PC-3 (cell line): ENCODE data around the gene UVSSA. TPM values are rescaled to one million over a fixed set of nuclear protein-coding genes. Genes with fewer than 3 reads are reported as not detected.
A peak's percentile ranks its signal among the peaks of the same experiment; 100 is the strongest.

Experiments
- ATAC-seq: fragments of 200-7000 bp; cut with Tn5 transposase; 2 replicates; pipeline ENCODE4 v1.9.1; 2020; ENCODE audit warnings: mild to moderate bottlenecking, moderate library complexity
- BruUV-seq: library from RNA; stranded (reverse); fragments of 400-500 nt; replicated peaks from 2 replicates; lab custom pipeline; 2021; lab: Mats Ljungman, UMichigan
- CTCF ChIA-PET: fragments of 300-600 bp; sonication (Branson Sonifier 250); formaldehyde crosslinking; loops from one replicate; lab custom pipeline; 2022; ENCODE audit warnings: antibody characterized with exemption; lab: Charles Lee
- POLR2A ChIA-PET: fragments of 300-600 bp; sonication (Branson Sonifier 250); formaldehyde crosslinking; loops from one replicate; lab custom pipeline; 2022; ENCODE audit warnings: antibody characterized with exemption; ENCODE audit not compliant: unreplicated experiment; lab: Charles Lee
- DNase-seq: peaks from one replicate; pipeline ENCODE4 v3.0.0-alpha.2; 2015
- H2AFZ ChIP-seq: fragments of 300-600 bp; sonication (generic); 2 replicates; pipeline ENCODE4 v1.6.0; 2016; ENCODE audit warnings: antibody characterized with exemption, low read length
- H3F3A ChIP-seq: fragments of 300-600 bp; sonication (generic); one replicate; pipeline ENCODE4 v1.6.0; 2017; ENCODE audit warnings: antibody characterized with exemption, low read length, control low read depth, mild to moderate bottlenecking; ENCODE audit not compliant: unreplicated experiment
- H3K27ac ChIP-seq: fragments of 300-600 bp; sonication (generic); 2 replicates; pipeline ENCODE4 v1.5.1; 2016; ENCODE audit warnings: mild to moderate bottlenecking, low read length
- H3K27me3 ChIP-seq: fragments of 300-600 bp; sonication (generic); 2 replicates; pipeline ENCODE4 v1.6.1; 2016; ENCODE audit warnings: low read length, mixed read lengths
- H3K36me3 ChIP-seq: fragments of 300-600 bp; sonication (generic); 2 replicates; pipeline ENCODE4 v1.6.1; 2016; ENCODE audit warnings: low read depth, mixed run types, low read length, mixed read lengths
- H3K4me1 ChIP-seq: fragments of 300-600 bp; sonication (generic); 2 replicates; pipeline ENCODE4 v1.5.1; 2016; ENCODE audit warnings: low read length; ENCODE audit not compliant: insufficient read depth
- H3K4me2 ChIP-seq: fragments of 300-600 bp; sonication (generic); 2 replicates; pipeline ENCODE4 v1.6.0; 2016; ENCODE audit warnings: low read length
- H3K4me3 ChIP-seq: fragments of 300-600 bp; sonication (generic); 2 replicates; pipeline ENCODE4 v1.5.1; 2016; ENCODE audit warnings: mild to moderate bottlenecking, low read length, mixed read lengths
- H3K79me2 ChIP-seq: fragments of 300-600 bp; sonication (generic); 2 replicates; pipeline ENCODE4 v1.6.1; 2017; ENCODE audit warnings: low read length, mixed read lengths
- H3K9ac ChIP-seq: fragments of 300-600 bp; sonication (generic); 2 replicates; pipeline ENCODE4 v1.6.0; 2016; ENCODE audit warnings: mild to moderate bottlenecking, low read length
- H3K9me2 ChIP-seq: fragments of 300-600 bp; sonication (generic); replicated peaks from 2 replicates; pipeline ENCODE4 v1.6.1; 2016; ENCODE audit warnings: mixed run types, low read length, mixed read lengths
- H3K9me3 ChIP-seq: fragments of 300-600 bp; sonication (generic); 2 replicates; pipeline ENCODE4 v1.6.1; 2016; ENCODE audit warnings: low read length, mixed read lengths
- H4K20me1 ChIP-seq: fragments of 300-600 bp; sonication (generic); 2 replicates; pipeline ENCODE4 v1.6.1; 2016; ENCODE audit warnings: low read length, mixed read lengths
- CTCF ChIP-seq: fragments of 300-600 bp; sonication (generic); conservative IDR thresholded peaks from 2 replicates; pipeline ENCODE4 v1.5.1; 2017; ENCODE audit warnings: antibody characterized with exemption, low read depth, mild to moderate bottlenecking, low read length
- EZH2 ChIP-seq: fragments of 300-600 bp; sonication (generic); IDR thresholded peaks from one replicate; pipeline ENCODE4 v1.6.1; 2017; ENCODE audit warnings: antibody characterized with exemption, mild to moderate bottlenecking, low read length; ENCODE audit not compliant: unreplicated experiment
- EZH2phosphoT487 ChIP-seq: fragments of 300-600 bp; sonication (generic); IDR thresholded peaks from 2 replicates; pipeline ENCODE4 v1.6.1; 2018; ENCODE audit warnings: mild to moderate bottlenecking, antibody characterized with exemption, low read length, borderline replicate concordance
- intact Hi-C: fragments of 100-400 bp; cut with micrococcal nuclease; formaldehyde crosslinking; loops from 2 replicates; pipeline ENCODE4 v1.9.0; 2023
- total RNA-seq: library from RNA; depleted of rRNA; stranded (reverse); fragments of >200 nt; gene quantifications from 2 replicates; pipeline ENCODE4 v1.2.3, GENCODE V29; 2014

Gene UVSSA
- total RNA-seq, 1 experiment from 2014 or later: 6.2 TPM

GRCh38 chr4:1410491-1411325 is 63.7 kb downstream of the UVSSA start:
- H3K79me2 ChIP-seq: no peaks in the 10 kb centered on the region
- H3K4me1 ChIP-seq: no peaks in the 10 kb centered on the region
- H3K9ac ChIP-seq: no peak overlapping the region
- TF ChIP-seq EZH2 (no peak), EZH2phosphoT487 (no peak), CTCF (no peak)
- H2AFZ ChIP-seq: no peak overlapping the region
- H3K27ac ChIP-seq: no peak overlapping the region
- H3F3A ChIP-seq: no peaks in the 10 kb centered on the region
- H3K4me2 ChIP-seq: no peak overlapping the region
- intact Hi-C loops: no loop called here
- DNase-seq: peak; percentile 28
- H4K20me1 ChIP-seq: no peaks in the 10 kb centered on the region
- no peaks in the 10 kb centered on the region for H3K9me2 ChIP-seq
- H3K36me3 ChIP-seq: no peaks in the 10 kb centered on the region
- H3K4me3 ChIP-seq: no peak overlapping the region
- no peaks in the 10 kb centered on the region for H3K9me3 ChIP-seq
- ChIA-PET CTCF (no interaction called here), POLR2A (no interaction called here)
- H3K27me3 ChIP-seq: no peaks in the 10 kb centered on the region
- no TSS peak for BruUV-seq
- peak; percentile 37; the same call in 1 of the 2 replicates for ATAC-seq

- Histone ChIP-seq H3K36me3 (no peaks in the 10 kb centered on the region), H3K4me3 (no peak overlapping the region), H3K27ac (no peak overlapping the region), H3K4me2 (no peak overlapping the region), H3K79me2 (no peaks in the 10 kb centered on the region), H3K4me1 (no peaks in the 10 kb centered on the region), H2AFZ (no peak overlapping the region), H3K9me3 (no peaks in the 10 kb centered on the region), H3K9ac (no peak overlapping the region), H4K20me1 (no peaks in the 10 kb centered on the region), H3F3A (no peaks in the 10 kb centered on the region), H3K9me2 (no peaks in the 10 kb centered on the region), H3K27me3 (no peaks in the 10 kb centered on the region)
- POLR2A ChIA-PET: no interaction called here
- CTCF ChIA-PET: no interaction called here
- TF ChIP-seq CTCF: peak; percentile 30; the same call in 1 of the 2 replicates
- no peak for TF ChIP-seq EZH2phosphoT487
- ATAC-seq: no peak
- intact Hi-C loops: no loop called here
- no TSS peak for BruUV-seq
- no peak for DNase-seq
Measured at GRCh38 chr4:1411436-1412375, 64.7 kb downstream of the UVSSA start.
